ENCODE results near the gene KIF20A.

DNA sequence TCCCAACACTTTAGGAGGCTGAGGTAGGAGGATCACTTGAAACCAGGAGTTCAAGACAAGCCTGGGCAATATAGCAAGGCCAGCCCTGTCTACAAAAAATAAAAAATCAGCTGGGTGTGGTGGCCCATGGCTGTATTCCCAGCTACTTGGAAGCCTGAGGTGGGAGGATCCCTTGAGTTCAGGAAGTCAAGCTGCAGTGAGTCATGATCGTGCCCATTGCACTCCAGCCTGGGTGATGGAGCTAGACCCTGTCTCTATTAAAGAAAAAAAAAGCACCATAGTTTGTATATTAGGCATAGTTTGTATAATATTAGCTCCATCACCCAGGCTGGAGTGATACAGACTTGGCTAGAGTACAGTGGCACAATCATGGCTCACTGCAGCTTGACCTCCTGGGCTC, 30.1 kb upstream of the KIF20A start:
- no peak for TF ChIP-seq POLR2A (IDR thresholded peaks at IDR 0.05)
- TF ChIP-seq, protein P1, sequence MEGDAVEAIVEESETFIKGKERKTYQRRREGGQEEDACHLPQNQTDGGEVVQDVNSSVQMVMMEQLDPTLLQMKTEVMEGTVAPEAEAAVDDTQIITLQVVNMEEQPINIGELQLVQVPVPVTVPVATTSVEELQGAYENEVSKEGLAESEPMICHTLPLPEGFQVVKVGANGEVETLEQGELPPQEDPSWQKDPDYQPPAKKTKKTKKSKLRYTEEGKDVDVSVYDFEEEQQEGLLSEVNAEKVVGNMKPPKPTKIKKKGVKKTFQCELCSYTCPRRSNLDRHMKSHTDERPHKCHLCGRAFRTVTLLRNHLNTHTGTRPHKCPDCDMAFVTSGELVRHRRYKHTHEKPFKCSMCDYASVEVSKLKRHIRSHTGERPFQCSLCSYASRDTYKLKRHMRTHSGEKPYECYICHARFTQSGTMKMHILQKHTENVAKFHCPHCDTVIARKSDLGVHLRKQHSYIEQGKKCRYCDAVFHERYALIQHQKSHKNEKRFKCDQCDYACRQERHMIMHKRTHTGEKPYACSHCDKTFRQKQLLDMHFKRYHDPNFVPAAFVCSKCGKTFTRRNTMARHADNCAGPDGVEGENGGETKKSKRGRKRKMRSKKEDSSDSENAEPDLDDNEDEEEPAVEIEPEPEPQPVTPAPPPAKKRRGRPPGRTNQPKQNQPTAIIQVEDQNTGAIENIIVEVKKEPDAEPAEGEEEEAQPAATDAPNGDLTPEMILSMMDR (IDR thresholded peaks at IDR 0.05) = no peak

Data from ovary (tissue), 3 donors.